Peyer's patch (tissue), 4 donors: Measurements from ENCODE around the gene ROBO2.

Experiments
- POLR2A ChIP-seq, 2 donors: fragments of 450-650 bp; IDR thresholded peaks; one replicate each; pipeline ENCODE4 v1.5.1; 2017; ENCODE audit warnings: antibody characterized with exemption in 2 of 2, mild to moderate bottlenecking in 2 of 2, moderate library complexity in 2 of 2
- TF ChIP-seq, protein P1 (sequence below), 6 experiments: fragments of 450-650 bp in 4 of 6; fragments of 200-600 bp in 2 of 6; sonication (generic) in 1 of 6; IDR thresholded peaks; one replicate each; pipeline ENCODE4 v1.5.1; 2017 to 2019; ENCODE audit warnings: antibody characterized with exemption in 6 of 6, mild to moderate bottlenecking in 3 of 6, moderate library complexity in 1 of 6

DNA sequence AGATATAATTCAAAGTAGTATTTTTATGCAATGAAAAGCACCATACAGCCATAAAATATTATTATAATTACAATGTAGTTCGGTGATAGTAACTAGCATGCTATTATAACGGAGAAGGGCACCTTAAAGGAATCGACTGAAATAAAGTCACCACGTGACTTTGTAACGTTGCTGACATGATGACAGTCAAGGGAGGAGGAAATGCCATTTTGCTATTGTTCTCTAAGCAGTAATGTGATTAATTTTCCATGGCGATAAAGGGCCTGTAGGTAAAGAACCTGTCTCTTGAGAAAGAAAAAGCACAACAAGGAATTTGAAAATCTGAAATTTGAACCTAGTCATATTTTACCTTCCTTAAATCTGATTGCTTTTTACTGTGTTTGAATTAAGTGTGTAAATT lies 526.2 kb downstream of the ROBO2 start:
- TF ChIP-seq, protein P1, sequence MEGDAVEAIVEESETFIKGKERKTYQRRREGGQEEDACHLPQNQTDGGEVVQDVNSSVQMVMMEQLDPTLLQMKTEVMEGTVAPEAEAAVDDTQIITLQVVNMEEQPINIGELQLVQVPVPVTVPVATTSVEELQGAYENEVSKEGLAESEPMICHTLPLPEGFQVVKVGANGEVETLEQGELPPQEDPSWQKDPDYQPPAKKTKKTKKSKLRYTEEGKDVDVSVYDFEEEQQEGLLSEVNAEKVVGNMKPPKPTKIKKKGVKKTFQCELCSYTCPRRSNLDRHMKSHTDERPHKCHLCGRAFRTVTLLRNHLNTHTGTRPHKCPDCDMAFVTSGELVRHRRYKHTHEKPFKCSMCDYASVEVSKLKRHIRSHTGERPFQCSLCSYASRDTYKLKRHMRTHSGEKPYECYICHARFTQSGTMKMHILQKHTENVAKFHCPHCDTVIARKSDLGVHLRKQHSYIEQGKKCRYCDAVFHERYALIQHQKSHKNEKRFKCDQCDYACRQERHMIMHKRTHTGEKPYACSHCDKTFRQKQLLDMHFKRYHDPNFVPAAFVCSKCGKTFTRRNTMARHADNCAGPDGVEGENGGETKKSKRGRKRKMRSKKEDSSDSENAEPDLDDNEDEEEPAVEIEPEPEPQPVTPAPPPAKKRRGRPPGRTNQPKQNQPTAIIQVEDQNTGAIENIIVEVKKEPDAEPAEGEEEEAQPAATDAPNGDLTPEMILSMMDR (IDR thresholded peaks at IDR 0.05): no peak
- no peak for TF ChIP-seq POLR2A (IDR thresholded peaks at IDR 0.05)
